Measurements from ENCODE around the gene CEP170B.
A peak's percentile ranks its signal among the peaks of the same experiment; 100 is the strongest.
"Not testable (repeated sequence)": the region's sequence is repeated elsewhere in the genome, so short reads cannot be mapped to it uniquely, and the experiment has no call there.

The CEP170B gene

DNA sequence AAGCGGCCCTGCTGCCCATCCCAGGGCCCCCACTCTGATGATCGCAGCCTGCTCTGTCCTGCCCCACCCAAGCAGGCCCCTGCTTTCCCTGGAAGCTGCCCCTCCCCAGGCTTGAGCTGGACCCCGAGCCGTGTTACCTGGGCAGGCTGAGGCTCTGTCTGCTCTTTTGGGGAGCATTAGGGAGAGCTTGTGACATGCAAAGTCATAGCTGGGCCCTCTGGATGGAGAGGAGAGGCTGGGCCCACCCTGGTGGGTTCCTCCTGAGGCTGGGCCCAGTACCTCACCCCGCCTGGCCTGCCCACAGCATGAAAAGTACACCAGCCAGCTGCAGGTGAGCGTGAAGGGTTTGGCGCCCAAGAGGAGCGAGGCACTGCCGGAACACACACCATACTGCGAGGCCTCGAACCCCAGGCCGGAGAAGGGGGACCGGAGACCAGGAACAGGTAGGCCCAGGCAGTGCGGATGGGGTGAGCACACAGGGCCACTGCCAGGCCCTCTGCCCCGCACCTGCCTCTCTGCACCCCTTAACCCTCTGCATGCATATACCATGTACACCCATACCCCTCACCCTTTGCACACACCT lies 15.0 kb downstream of the CEP170B start:
- DNase-seq, result peak; percentile 0

- DNase-seq, result peak; percentile 0
These were observed 15.6 kb downstream of the CEP170B start for GRCh38 chr14:104880584-104881210.

GRCh38 chr14:104881369-104881979 lies 16.4 kb downstream of the CEP170B start:
- peak; percentile 1 for DNase-seq

GRCh38 chr14:104882325-104882973 lies 17.4 kb downstream of the CEP170B start:
- DNase-seq, result peak; percentile 79

- DNase-seq, result no peak
These were observed 18.1 kb downstream of the CEP170B start for GRCh38 chr14:104882991-104883660.

DNA sequence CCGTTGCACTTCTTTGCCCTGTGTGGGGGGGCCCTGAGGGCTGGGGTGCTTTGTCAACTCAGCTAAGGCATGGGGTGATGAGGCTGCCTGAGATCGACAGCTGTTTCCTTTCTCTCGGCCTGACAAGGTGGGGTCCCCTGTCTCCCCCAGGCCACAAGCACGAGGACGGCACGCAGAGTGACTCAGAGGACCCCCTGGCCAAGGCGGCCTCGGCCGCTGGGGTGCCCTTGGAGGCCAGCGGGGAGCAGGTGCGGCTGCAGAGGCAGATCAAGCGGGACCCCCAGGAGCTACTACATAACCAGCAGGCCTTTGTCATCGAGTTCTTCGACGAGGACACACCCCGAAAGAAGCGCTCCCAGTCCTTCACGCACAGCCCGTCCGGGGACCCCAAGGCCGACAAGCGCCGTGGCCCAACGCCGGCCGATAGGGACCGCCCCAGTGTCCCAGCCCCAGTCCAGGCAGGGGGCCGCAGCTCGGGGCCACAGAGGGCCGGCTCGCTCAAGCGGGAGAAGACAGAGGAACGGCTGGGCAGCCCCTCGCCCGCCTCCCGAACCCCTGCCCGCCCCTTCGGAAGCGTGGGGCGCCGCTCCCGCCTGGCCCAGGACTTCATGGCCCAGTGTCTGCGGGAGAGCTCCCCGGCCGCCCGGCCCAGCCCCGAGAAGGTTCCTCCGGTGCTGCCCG lies 18.8 kb downstream of the CEP170B start:
- peak; percentile 0 for DNase-seq

DNA sequence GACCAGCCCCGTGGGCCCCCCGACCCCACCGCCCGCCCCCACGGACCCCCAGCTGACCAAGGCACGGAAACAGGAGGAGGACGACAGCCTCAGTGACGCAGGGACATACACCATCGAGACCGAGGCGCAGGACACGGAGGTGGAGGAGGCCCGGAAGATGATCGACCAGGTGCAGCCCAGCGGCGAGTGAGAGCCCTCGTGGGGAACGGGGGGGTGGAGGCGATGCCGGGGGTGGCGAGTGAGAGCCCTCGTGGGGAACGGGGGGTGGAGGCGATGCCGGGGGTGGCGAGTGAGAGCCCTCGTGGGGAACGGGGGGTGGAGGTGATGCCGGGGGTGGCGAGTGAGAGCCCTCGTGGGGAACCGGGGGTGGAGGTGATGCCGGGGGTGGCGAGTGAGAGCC lies 19.3 kb downstream of the CEP170B start:
- not testable (repeated sequence) for DNase-seq

GRCh38 chr14:104885031-104885972 lies 20.2 kb downstream of the CEP170B start:
- DNase-seq, result peak; percentile 0

DNA sequence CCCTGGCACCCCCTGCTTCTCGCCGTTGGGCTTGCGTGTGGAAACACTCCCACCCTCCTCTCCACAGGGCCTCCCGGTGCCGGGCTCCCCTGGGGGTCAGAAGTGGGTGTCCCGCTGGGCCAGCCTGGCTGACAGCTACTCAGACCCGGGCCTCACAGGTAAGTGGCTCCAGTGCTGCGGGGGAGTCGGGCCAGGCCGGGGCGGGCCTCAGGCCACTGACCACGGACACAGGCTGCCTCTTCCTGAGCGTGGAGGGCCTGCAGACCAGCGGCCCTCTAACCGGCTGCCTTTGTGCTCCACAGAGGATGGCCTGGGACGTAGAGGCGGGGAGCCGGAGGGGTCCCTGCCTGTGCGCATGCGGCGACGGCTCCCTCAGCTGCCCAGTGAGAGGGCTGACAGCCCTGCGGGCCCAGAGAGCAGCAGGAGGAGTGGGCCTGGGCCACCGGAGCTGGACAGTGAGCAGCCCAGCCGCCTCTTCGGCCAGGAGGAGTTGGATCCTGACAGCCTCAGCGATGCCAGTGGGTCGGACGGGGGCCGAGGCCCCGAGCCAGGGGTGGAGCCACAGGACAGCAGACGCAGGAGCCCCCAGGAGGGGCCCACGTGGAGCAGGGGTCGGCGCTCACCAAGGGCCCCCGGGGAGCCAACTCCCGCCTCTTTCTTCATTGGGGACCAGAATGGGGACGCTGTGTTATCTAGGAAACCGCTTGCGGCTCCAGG lies 21.1 kb downstream of the CEP170B start:
- peak; percentile 1 for DNase-seq

- no peak for DNase-seq
These were observed 21.9 kb downstream of the CEP170B start for GRCh38 chr14:104886690-104887622.

- DNase-seq, result no peak
These were observed 22.8 kb downstream of the CEP170B start for GRCh38 chr14:104887623-104888488.

GRCh38 chr14:104888489-104889374 lies 23.7 kb downstream of the CEP170B start:
- peak; percentile 0 for DNase-seq

GRCh38 chr14:104889375-104889757 lies 24.3 kb downstream of the CEP170B start:
- DNase-seq, result peak; percentile 0

- DNase-seq, result not testable (repeated sequence)
These were observed 25.2 kb downstream of the CEP170B start for GRCh38 chr14:104890292-104890691.

- peak; percentile 0 for DNase-seq
These were observed 26.1 kb downstream of the CEP170B start for GRCh38 chr14:104891121-104891551.

DNA sequence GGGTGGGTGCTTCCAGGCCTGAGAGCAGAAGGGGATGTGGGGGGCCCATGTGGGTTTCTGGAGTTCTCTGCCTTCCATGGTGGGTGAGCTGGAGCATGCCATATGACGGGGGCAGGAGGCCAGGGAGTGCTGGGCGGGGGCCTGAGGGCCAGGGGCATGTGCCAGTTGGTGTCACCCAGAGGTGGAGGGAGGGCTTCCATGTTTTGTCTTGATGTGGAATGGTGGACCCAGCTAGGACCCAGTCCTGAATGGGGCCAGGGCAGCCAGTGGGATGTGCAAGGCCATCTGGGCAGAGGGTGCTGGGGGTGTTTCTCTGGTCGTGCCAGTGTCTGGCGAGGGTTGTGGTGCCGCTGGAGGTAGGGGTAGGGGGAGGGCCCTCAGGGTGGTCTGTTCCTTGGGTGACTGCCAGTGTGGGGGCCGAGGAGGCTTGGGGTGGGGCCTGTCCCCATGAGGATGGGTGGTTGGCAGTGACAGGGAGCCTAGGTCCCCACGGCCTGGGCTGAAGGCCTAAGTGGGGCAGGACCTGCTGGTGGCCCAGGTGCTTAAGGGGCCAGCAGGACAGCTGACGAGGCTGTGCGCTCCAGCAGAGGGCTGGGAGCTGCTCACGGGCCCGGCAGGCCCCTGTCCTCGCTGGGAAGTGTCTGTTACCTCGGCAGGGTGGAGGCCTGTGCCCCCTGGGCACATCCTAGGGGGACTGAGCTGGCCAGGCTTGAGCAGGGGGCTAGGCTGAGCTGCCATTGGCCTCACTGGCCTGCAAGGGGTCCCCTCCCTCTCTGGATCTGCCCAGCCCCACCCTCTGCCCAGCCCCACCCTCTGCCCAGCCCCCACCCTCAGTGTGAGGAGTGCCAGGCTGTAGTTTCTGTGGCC lies 26.8 kb downstream of the CEP170B start:
- peak; percentile 0 for DNase-seq
